Neuronal stem cell (in vitro differentiated cells): ENCODE measurements around the gene ACTRT2.

Experiments used
- DNase-seq: peaks from one replicate; pipeline ENCODE4 v3.0.0-alpha.2; 2013; ENCODE audit warnings: low spot score
- H2AFZ ChIP-seq: one replicate; pipeline ENCODE4 v1.6.1; 2013; ENCODE audit warnings: mild to moderate bottlenecking, low read length, inconsistent platforms
- H2AK5ac ChIP-seq: 2 replicates; pipeline ENCODE4 v1.6.1; 2013; ENCODE audit warnings: low read depth, mild to moderate bottlenecking, inconsistent platforms, low read length, moderate library complexity, mixed read lengths
- H2BK120ac ChIP-seq: 2 replicates; pipeline ENCODE4 v1.6.1; 2013; ENCODE audit warnings: low read depth, mild to moderate bottlenecking, inconsistent platforms, low read length, moderate library complexity, mixed read lengths
- H2BK12ac ChIP-seq: one replicate; pipeline ENCODE4 v1.6.1; 2013; ENCODE audit warnings: low read length, inconsistent platforms
- H2BK15ac ChIP-seq: 2 replicates; pipeline ENCODE4 v1.6.1; 2013; ENCODE audit warnings: mild to moderate bottlenecking, low read length, inconsistent platforms, mixed read lengths
- H2BK5ac ChIP-seq: one replicate; pipeline ENCODE4 v1.6.1; 2013; ENCODE audit warnings: inconsistent platforms, mild to moderate bottlenecking, low read length, moderate library complexity
- H3K14ac ChIP-seq: one replicate; pipeline ENCODE4 v1.6.1; 2013; ENCODE audit warnings: low read length, inconsistent platforms
- H3K18ac ChIP-seq: 2 replicates; pipeline ENCODE4 v1.6.1; 2013; ENCODE audit warnings: low read length, inconsistent platforms
- H3K23ac ChIP-seq: 2 replicates; pipeline ENCODE4 v1.6.1; 2013; ENCODE audit warnings: low read depth, mild to moderate bottlenecking, mixed read lengths, low read length, inconsistent platforms; ENCODE audit not compliant: poor library complexity
- H3K27ac ChIP-seq: replicated peaks from 3 replicates; pipeline ENCODE4 v1.5.1; 2013; ENCODE audit warnings: low read length, inconsistent platforms
- H3K27me3 ChIP-seq, 3 experiments: 2 replicates each; pipeline ENCODE4 v1.6.1; 2013; ENCODE audit warnings: low read length in 3 of 3, mild to moderate bottlenecking in 2 of 3, inconsistent platforms in 1 of 3, low read depth in 1 of 3, mixed read lengths in 1 of 3, moderate library complexity in 1 of 3; ENCODE audit not compliant: control insufficient read depth in 3 of 3, insufficient read depth in 3 of 3
- H3K36me3 ChIP-seq, 2 donors: replicated peaks in 1 of 2; 2 replicates each; pipeline ENCODE4 v1.6.1; 2013; ENCODE audit warnings: low read length in 2 of 2; ENCODE audit not compliant: control insufficient read depth in 2 of 2, insufficient read depth in 2 of 2
- H3K4ac ChIP-seq: 2 replicates; pipeline ENCODE4 v1.6.1; 2013; ENCODE audit warnings: inconsistent platforms, mild to moderate bottlenecking, low read length, moderate library complexity
- H3K4me1 ChIP-seq, 2 donors: 1 replicate in 1 of 2; 2 replicates in 1 of 2; pipeline ENCODE4 v1.6.1; 2013; ENCODE audit warnings: low read length in 2 of 2, low read depth in 1 of 2; ENCODE audit not compliant: control insufficient read depth in 2 of 2, insufficient read depth in 1 of 2
- H3K4me2 ChIP-seq: one replicate; pipeline ENCODE4 v1.6.1; 2013; ENCODE audit warnings: mild to moderate bottlenecking, low read length, inconsistent platforms; ENCODE audit not compliant: insufficient read depth, poor library complexity, severe bottlenecking
- H3K4me3 ChIP-seq, 2 donors: 2 replicates each; pipeline ENCODE4 v1.5.1; 2013; ENCODE audit warnings: low read length in 2 of 2, mild to moderate bottlenecking in 2 of 2, inconsistent platforms in 1 of 2, moderate library complexity in 1 of 2
- H3K79me1 ChIP-seq: one replicate; pipeline ENCODE4 v1.6.1; 2013; ENCODE audit warnings: low read depth, mild to moderate bottlenecking, inconsistent platforms, low read length, moderate library complexity
- H3K9ac ChIP-seq: one replicate; pipeline ENCODE4 v1.6.1; 2013; ENCODE audit warnings: mild to moderate bottlenecking, low read depth, low read length, inconsistent platforms; ENCODE audit not compliant: poor library complexity
- H3K9me3 ChIP-seq, 2 donors: replicated peaks in 1 of 2; 2 replicates each; pipeline versions ENCODE3 to v1.6.1; 2013; ENCODE audit warnings: low read length in 2 of 2, mild to moderate bottlenecking in 2 of 2, inconsistent platforms in 1 of 2, low read depth in 1 of 2, mixed read lengths in 1 of 2, moderate library complexity in 1 of 2; ENCODE audit not compliant: control insufficient read depth in 2 of 2, insufficient read depth in 1 of 2
- H4K8ac ChIP-seq: one replicate; pipeline ENCODE4 v1.6.1; 2013; ENCODE audit warnings: low read depth, mild to moderate bottlenecking, inconsistent platforms, low read length, moderate library complexity
- H4K91ac ChIP-seq: one replicate; pipeline ENCODE4 v1.6.1; 2013; ENCODE audit warnings: low read length, low read depth, mild to moderate bottlenecking, inconsistent platforms; ENCODE audit not compliant: poor library complexity
- WGBS, 2 donors: extraction: QIAGEN DNeasy Blood & Tissue Kit; methylation state at CpG; one replicate each; pipeline ENCODE4 v1.1.7; 2013; ENCODE audit warnings: missing lambda C conversion rate in 2 of 2, mixed read lengths in 1 of 2; ENCODE audit not compliant: insufficient read length in 2 of 2, insufficient replicate concordance in 1 of 2; ENCODE audit errors: extremely low coverage in 2 of 2; 5-methylcytosine and 5-hydroxymethylcytosine counted together

The ACTRT2 gene

DNA sequence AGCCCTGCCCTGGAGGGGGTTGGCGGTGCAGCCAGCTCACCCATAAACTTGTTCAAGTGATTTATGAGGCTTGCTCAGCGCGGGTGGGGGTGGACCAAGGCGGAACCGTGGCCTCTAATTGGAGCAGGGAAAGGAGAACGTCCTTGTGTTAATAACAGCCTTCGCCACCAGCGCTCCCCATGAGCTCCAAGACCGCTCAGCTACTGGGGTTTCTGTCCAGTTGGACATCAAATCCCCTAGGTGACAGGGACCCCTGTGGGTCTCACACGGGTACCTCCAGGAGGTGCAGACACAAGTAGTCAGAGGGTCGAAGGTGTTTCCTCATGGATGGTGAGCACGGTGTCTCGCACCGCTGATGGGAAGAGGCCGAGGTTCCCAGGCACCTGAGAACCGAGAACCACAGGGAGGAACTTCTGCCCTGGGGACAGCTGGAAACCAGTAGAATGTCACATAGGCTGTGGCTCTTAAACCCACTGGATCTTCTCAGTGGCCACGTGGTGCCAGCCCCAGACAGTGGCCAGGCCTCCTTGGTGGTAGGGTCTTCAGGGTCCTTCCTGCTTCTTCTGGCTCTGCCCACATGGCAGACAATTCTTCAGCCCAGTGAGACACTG lies 3.7 kb upstream of the ACTRT2 start:
- H2BK5ac ChIP-seq, result no peak overlapping the region
- H2BK120ac ChIP-seq, result no peak overlapping the region
- H4K91ac ChIP-seq, result no peak overlapping the region
- peak overlapping the region; percentile 82 for H2BK15ac ChIP-seq
- no peak overlapping the region for H3K4me2 ChIP-seq
- peaks cover 0 to 6% of the 10 kb centered on the region in 2 donors for H3K9me3 ChIP-seq
- WGBS, 2 donors, result no CpG with 5 or more reads among the region's 17 CpGs
- no peak overlapping the region for H3K23ac ChIP-seq
- peak overlapping the region; percentile 70 for H3K18ac ChIP-seq
- H3K27ac ChIP-seq, result no peak overlapping the region
- no peak overlapping the region for H3K4ac ChIP-seq
- H3K79me1 ChIP-seq, result no peaks in the 10 kb centered on the region
- no peak overlapping the region for H4K8ac ChIP-seq
- H3K9ac ChIP-seq, result no peak overlapping the region
- DNase-seq, result no peak
- H2BK12ac ChIP-seq, result peak overlapping the region; percentile 46
- no peak overlapping the region for H3K4me3 ChIP-seq
- no peak overlapping the region for H3K14ac ChIP-seq
- H2AFZ ChIP-seq, result no peak overlapping the region
- peaks cover 2 to 15% of the 10 kb centered on the region in 2 donors for H3K4me1 ChIP-seq
- H3K27me3 ChIP-seq, result peaks cover 0 to 27% (median 9%) of the 10 kb centered on the region in 3 experiments
- H3K36me3 ChIP-seq, result no peaks in the 10 kb centered on the region
- peak overlapping the region; percentile 93 for H2AK5ac ChIP-seq

DNA sequence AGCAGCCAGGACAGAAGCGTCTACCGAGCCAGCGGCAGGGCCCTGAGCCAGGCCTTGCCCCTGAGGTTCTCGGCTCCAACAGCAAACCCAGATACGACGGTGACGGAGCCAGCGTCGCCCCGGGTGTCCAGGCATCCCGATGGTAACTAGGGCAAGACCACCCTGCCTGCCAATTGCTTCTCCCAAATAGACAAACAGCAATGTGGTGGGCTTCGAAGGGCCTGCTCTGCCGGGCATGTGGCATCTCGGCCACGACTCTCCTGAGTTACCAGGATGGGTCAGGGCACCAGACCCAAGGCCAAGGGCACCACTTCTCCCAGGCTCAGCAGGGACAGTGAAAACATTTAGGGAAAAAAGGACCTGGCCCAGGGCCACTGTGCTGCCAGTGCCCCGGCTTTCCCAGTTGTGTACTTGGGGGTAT lies 3.2 kb upstream of the ACTRT2 start:
- WGBS, 2 donors, result no CpG with 5 or more reads among the region's 16 CpGs

DNA sequence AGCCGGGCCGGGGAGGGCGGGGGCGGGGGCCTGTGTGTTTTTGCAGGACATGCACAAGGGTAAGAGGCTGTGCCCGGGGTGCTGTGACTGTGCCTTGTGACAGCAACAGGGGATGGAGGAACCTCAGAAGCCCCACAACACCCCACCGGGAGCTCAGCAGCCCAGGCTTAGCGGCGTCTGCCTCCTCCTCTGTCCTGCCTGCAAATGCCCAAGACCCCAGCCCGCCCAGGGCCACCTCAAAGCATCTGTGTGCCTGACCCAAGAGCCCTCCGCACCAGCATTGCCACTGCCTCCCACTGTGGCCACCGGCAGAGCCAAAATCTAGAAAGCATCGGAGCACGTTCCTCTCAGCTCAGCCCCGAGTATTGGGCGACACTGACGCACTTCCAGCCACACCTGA lies 2.7 kb upstream of the ACTRT2 start:
- Histone ChIP-seq H2BK5ac (no peak overlapping the region), H3K27me3 (peaks cover 0 to 17% (median 2%) of the 10 kb centered on the region in 3 experiments), H2BK120ac (no peak overlapping the region), H3K27ac (no peak overlapping the region), H3K23ac (peak overlapping the region; percentile 57), H2AFZ (no peak overlapping the region), H3K36me3 (no peaks in the 10 kb centered on the region), H4K91ac (no peak overlapping the region), H3K4me2 (no peak overlapping the region), H3K9ac (no peak overlapping the region), H2BK12ac (peak overlapping the region; percentile 12), H2AK5ac (peak overlapping the region; percentile 93), H3K4ac (no peak overlapping the region), H3K4me3 (no peak overlapping the region), H3K9me3 (peaks cover 0 to 6% of the 10 kb centered on the region in 2 donors), H2BK15ac (peak overlapping the region; percentile 69), H3K14ac (peak overlapping the region; percentile 3), H3K18ac (peak overlapping the region; percentile 20), H3K79me1 (no peaks in the 10 kb centered on the region), H3K4me1 (peaks cover 2 to 12% of the 10 kb centered on the region in 2 donors), H4K8ac (no peak overlapping the region)
- no CpG with 5 or more reads among the region's 16 CpGs for WGBS, 2 donors
- DNase-seq, result no peak

More for the DNA sequence above, 3.2 kb upstream of the ACTRT2 start:
- peaks cover 0 to 6% of the 10 kb centered on the region in 2 donors for H3K9me3 ChIP-seq
- H3K14ac ChIP-seq, result no peak overlapping the region
- no peak overlapping the region for H2BK120ac ChIP-seq
- no peaks in the 10 kb centered on the region for H3K79me1 ChIP-seq
- peak overlapping the region; percentile 93 for H2AK5ac ChIP-seq
- no peak overlapping the region for H2BK5ac ChIP-seq
- no peak overlapping the region for H3K23ac ChIP-seq
- H2BK12ac ChIP-seq, result no peak overlapping the region
- H3K18ac ChIP-seq, result peak overlapping the region; percentile 70
- peak overlapping the region; percentile 82 for H2BK15ac ChIP-seq
- no peak overlapping the region for H3K4me2 ChIP-seq
- no peak overlapping the region for H4K8ac ChIP-seq
- H3K27me3 ChIP-seq, result peaks cover 0 to 22% (median 5%) of the 10 kb centered on the region in 3 experiments
- H4K91ac ChIP-seq, result no peak overlapping the region
- H3K4me3 ChIP-seq, result no peak overlapping the region
- no peak overlapping the region for H3K27ac ChIP-seq
- no peak overlapping the region for H2AFZ ChIP-seq
- H3K9ac ChIP-seq, result no peak overlapping the region
- H3K4me1 ChIP-seq, result peaks cover 2 to 12% of the 10 kb centered on the region in 2 donors
- DNase-seq, result no peak
- no peak overlapping the region for H3K4ac ChIP-seq
- no peaks in the 10 kb centered on the region for H3K36me3 ChIP-seq

DNA sequence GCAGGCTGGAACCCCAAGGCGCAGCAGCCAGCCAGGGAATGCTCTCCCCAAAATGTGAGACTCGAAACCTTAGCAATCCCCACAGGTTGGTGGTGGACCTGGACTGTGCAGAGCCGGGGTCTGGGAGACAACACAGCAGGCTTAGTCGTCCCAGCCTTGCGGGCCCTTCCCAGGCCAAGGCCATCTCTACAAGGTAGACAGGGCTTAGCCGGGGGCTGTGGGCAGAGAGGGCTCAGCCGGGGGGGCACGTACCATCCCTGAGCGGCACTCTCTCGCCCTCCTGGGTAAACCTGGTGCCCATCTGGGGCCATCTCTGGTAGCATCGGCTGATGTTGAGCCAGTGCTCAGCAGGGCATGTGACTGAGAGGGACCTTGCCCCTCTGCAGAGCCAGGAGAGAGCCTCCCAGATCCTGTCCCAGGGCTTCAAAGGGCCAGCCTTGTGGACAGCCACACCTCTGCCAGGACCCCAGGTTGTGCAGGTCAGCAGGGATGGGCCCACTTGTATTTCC lies 2.2 kb upstream of the ACTRT2 start:
- Histone ChIP-seq H3K9ac (no peak overlapping the region), H3K4me2 (no peak overlapping the region), H2BK5ac (peak overlapping the region; percentile 75), H2AK5ac (peak overlapping the region; percentile 93), H3K4me3 (no peak overlapping the region), H3K79me1 (no peaks in the 10 kb centered on the region), H3K36me3 (no peaks in the 10 kb centered on the region), H2BK15ac (peak overlapping the region; percentile 69), H4K8ac (no peak overlapping the region), H3K9me3 (peaks cover 0 to 6% of the 10 kb centered on the region in 2 donors), H3K27me3 (peaks cover 0 to 12% (median 2%) of the 10 kb centered on the region in 3 experiments), H3K14ac (no peak overlapping the region), H2AFZ (no peak overlapping the region), H3K27ac (no peak overlapping the region), H3K23ac (peak overlapping the region; percentile 57), H3K4me1 (peaks cover 2 to 12% of the 10 kb centered on the region in 2 donors), H2BK12ac (peak overlapping the region; percentile 91), H3K18ac (peak overlapping the region; percentile 20), H3K4ac (peak overlapping the region; percentile 56), H2BK120ac (no peak overlapping the region), H4K91ac (no peak overlapping the region)
- no peak for DNase-seq
- WGBS, 2 donors, result no CpG with 5 or more reads among the region's 11 CpGs
